Activated naive CD8-positive, alpha-beta T cell (primary cell): Measurements from ENCODE around the gene USP19.

ENCODE experiments used
- H3K27ac Mint-ChIP-seq: one replicate; pipeline ENCODE4 v1.8.0; 2021; ENCODE audit warnings: mixed read lengths
- H3K27me3 Mint-ChIP-seq: one replicate; pipeline ENCODE4 v1.8.0; 2021; ENCODE audit warnings: mixed read lengths
- H3K36me3 Mint-ChIP-seq: one replicate; pipeline ENCODE4 v1.8.0; 2021; ENCODE audit warnings: mixed read lengths
- H3K4me1 Mint-ChIP-seq: one replicate; pipeline ENCODE4 v1.8.0; 2021; ENCODE audit warnings: low read depth, mixed read lengths
- H3K4me3 Mint-ChIP-seq: one replicate; pipeline ENCODE4 v1.8.0; 2021; ENCODE audit warnings: mild to moderate bottlenecking, mixed read lengths
- H3K9me3 Mint-ChIP-seq: one replicate; pipeline ENCODE4 v1.8.0; 2021; ENCODE audit warnings: low read depth, mixed read lengths

The USP19 gene

DNA sequence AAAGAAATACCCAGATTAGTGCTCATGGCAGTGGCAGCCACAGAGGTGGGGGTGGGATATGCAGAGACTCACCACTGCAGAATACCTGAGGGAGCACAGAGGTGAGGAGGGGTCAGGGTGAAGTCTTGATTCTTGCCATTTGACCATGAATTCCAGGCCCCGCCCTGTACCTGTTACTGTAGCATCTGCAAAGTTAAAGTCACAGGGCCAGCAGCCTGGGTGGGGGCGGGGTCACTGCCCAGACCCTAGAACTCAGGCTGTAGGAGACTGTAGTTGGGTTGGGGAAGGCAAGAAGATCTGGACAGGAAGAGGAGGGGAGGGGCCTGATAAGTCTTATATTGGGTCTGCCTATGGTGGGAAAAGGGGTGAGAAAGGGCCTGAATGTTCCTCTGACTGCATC, 31.0 kb upstream of the USP19 start:
- no peak overlapping the region for H3K4me3 Mint-ChIP-seq
- no peaks in the 10 kb centered on the region for H3K4me1 Mint-ChIP-seq
- H3K27me3 Mint-ChIP-seq, result no peaks in the 10 kb centered on the region

DNA sequence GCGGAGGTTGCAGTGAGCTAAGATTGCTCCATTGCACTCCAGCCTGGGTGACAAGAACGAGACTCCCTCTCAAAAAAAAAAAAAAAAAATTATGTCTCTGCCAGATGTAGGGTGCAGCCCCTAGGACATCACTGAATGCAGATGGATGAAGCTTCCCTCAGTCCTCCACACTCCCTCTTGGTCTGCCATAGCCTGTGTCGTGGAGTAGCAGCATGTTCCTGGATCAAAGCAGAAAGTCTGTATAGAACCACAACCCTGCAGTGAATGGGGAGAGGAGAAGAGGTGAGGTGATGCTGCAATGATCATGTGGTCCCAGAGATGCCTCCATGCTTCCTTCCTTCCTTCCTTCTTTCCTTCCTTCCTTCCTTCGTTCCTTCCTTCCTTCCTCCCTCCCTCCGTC, 27.5 kb upstream of the USP19 start:
- H3K27me3 Mint-ChIP-seq, result no peaks in the 10 kb centered on the region
- no peak overlapping the region for H3K4me3 Mint-ChIP-seq
- no peaks in the 10 kb centered on the region for H3K36me3 Mint-ChIP-seq
- no peaks in the 10 kb centered on the region for H3K9me3 Mint-ChIP-seq
- H3K4me1 Mint-ChIP-seq, result no peaks in the 10 kb centered on the region
- H3K27ac Mint-ChIP-seq, result no peak overlapping the region

More for the DNA sequence above, 31.0 kb upstream of the USP19 start:
- Mint-ChIP-seq H3K27ac (no peak overlapping the region), H3K36me3 (no peaks in the 10 kb centered on the region), H3K9me3 (no peaks in the 10 kb centered on the region)

DNA sequence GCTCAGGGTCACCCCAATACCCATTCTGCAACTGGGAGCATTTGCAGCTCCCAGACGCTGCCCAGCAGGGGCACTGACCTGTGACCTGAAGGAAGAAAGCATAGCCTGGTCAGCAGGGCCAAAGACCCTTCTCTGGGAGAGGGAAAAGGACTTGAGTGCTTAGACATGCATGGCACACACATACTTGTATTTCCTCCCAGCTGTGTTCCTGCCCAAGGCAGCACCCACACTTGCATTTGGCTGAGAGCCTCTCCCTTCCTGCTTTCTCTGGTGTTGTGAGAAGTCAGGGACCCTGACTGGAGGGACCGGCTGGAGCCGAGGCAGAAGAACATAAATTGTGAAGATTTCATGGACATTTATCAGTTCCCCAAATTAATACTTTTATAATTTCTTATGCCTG, 19.5 kb upstream of the USP19 start:
- Mint-ChIP-seq H3K9me3 (no peaks in the 10 kb centered on the region), H3K36me3 (no peaks in the 10 kb centered on the region)

DNA sequence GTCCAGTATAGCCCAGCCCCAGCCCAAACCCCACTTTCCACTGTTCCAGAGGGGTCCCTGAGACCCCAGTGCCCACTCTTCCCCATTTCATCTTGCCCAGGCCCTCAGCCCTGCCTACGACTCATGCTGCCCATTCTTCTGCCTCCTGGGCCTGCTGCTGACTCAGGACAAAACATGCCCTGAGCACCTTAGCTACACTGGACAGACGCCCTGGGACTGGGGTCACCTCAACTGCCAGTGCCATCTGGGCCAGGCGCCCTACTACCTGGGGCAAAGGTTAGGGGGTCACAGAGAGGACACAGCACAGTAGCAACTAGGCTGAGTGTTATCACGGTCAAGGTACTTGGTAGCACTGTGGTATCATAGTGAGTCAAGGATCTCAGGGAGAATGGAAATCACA, 14.9 kb upstream of the USP19 start:
- no peak overlapping the region for H3K27ac Mint-ChIP-seq
- no peaks in the 10 kb centered on the region for H3K36me3 Mint-ChIP-seq

More for the DNA sequence above, 19.5 kb upstream of the USP19 start:
- no peak overlapping the region for H3K27ac Mint-ChIP-seq
- H3K27me3 Mint-ChIP-seq, result peaks cover 3% of the 10 kb centered on the region
- no peaks in the 10 kb centered on the region for H3K4me1 Mint-ChIP-seq
- no peak overlapping the region for H3K4me3 Mint-ChIP-seq

DNA sequence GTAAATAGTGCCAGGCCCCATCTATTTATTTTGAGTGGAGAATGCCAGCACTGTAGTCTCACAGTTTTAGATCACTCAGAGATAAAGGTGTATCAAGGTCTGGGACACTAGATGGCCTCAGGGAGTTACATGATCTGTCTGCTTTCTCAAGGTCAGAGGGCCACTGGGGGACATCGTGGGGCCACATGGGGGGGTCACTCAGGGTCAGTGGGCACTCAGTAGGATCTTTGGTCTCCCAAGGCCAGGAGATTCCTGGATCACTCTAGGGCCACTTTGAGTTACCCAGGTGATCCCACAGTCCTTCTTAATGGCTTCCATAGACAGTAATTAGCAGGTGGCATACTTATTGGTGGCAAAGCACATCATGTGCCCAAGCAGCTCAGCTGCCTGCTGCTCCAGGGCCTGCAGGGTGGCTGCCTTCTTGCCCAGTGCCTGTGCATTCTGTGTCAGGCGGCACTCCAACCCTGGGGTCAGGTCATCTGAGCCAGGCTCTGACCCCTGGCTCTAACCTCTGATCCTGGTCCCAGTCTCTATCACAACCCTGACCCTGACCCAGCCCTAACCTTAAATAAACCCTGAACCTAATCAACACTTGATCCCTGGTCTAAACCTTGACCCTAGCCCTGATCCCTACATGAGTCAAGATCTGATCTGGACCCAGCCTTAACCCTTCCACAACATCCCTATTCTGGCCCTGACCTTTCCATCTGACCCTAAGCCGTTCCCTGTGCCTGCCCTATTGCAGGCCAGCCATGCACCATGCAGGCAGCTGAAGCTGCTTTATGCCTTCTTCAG, 14.0 kb upstream of the USP19 start:
- Mint-ChIP-seq H3K36me3 (no peaks in the 10 kb centered on the region), H3K27ac (no peak overlapping the region), H3K9me3 (no peaks in the 10 kb centered on the region), H3K27me3 (peaks cover 12% of the 10 kb centered on the region), H3K4me1 (peaks cover 2% of the 10 kb centered on the region), H3K4me3 (no peak overlapping the region)

More for the DNA sequence above, 14.9 kb upstream of the USP19 start:
- Mint-ChIP-seq H3K4me3 (no peak overlapping the region), H3K4me1 (peaks cover 2% of the 10 kb centered on the region), H3K27me3 (peaks cover 12% of the 10 kb centered on the region), H3K9me3 (no peaks in the 10 kb centered on the region)

DNA sequence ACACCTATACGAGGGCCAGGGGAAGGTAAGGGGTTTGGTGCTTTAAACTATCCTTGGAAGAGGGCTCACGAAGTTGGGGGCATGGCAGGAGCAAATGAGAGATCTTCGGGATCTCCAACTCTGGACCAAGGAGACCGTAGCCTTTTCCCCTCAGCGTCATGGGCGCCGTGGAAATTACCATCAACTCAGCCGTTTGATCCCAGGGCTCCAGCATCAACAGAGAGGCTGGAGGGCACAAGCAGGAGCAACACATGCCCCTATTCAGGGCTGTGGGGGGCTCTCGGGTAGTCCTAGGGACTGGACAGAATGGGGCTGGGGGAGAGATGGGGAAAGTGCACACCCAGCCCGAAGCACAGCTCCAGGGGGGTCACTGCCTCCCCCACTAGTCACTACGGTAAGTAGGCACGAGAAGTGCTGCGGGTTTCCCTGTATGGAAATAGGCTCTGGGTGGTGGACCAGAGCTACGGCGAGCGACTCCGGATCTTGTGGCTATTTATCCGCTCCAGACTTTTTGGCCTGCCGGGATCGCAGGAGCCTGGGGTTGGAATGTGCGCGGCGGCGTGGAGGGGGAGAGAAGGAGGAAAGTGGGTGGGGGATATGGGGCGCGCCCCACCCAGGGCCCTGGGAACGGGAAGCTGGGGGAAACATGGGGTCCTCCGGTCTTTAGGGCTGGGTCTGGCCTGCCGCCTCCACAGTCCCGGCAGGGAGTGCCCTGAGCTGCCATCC, 12.8 kb upstream of the USP19 start:
- Mint-ChIP-seq H3K9me3 (no peaks in the 10 kb centered on the region), H3K36me3 (no peaks in the 10 kb centered on the region), H3K4me3 (peak overlapping the region; percentile 13), H3K4me1 (peaks cover 2% of the 10 kb centered on the region), H3K27me3 (peaks cover 12% of the 10 kb centered on the region), H3K27ac (no peak overlapping the region)

DNA sequence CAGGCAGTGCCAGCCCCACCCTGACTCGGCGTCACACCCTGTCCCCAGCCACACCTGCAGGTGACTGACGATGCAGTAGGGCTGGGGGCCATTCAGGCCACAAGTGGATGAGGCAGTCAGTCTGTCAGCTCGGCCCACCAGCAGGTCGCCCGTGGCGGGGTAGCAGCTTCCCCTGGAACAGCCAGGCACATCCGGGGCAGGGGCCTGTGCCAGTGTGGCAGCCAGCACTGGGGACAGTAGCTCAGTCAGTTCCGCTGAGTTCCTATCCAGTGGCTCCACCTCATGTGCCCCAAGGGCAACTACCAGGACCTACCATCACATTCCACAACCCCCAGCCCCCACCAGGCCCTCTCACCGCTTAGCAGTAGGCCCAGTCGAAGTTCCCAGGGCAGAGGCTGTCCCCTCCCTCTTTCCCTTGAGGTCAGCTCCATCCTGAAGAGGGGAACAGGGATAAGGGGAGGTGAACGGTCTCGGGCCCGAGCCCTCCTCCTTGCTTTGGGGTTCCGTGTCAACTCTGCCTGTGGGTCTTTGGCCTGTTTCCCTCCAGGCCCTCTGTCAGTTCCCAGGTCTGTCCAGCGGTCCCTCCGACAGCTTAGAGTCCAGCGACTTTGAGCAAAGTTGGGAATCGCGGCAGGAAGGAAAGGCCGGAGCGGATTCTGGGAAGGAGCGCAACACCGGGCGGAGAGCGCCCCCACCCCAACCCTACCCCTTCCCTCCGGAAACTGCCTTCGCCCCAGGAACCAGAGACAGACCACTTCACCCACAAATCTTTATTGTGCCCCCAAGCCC, 12.0 kb upstream of the USP19 start, which contains the start of gene LAMB2:
Gene LAMB2, minus strand, starts transcription at position 614 of the 789 bp plus-strand sequence. Its CDS starts 183 bp downstream, at position 431.
- Mint-ChIP-seq H3K36me3 (no peaks in the 10 kb centered on the region), H3K27ac (no peak within 1 kb of the TSS), H3K9me3 (no peaks in the 10 kb centered on the region), H3K4me3 (peak within 1 kb of the TSS; percentile 13), H3K4me1 (peaks cover 2% of the 10 kb centered on the region), H3K27me3 (peaks cover 11% of the 10 kb centered on the region)

DNA sequence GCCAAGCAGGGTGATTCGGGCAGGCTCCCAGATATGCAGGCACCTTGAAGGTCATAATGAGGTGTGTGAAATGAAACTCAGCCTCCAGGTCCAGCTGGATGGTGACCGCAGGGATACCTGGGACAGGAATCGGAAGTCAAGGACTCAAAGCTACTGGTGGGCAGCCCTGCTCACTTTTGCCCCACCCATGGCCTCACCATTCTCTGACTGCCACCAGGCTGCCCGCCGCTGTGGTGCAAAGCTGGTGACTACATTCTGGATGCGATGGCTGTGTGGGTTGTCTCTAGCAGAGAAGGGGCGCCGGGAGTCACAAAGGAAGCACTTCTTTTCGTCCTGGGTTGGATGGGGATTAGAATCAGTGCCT, 11.4 kb upstream of the USP19 start:
- Mint-ChIP-seq H3K4me3 (no peak overlapping the region), H3K4me1 (peaks cover 2% of the 10 kb centered on the region), H3K27ac (no peak overlapping the region), H3K9me3 (no peaks in the 10 kb centered on the region), H3K36me3 (no peaks in the 10 kb centered on the region), H3K27me3 (peaks cover 10% of the 10 kb centered on the region)

DNA sequence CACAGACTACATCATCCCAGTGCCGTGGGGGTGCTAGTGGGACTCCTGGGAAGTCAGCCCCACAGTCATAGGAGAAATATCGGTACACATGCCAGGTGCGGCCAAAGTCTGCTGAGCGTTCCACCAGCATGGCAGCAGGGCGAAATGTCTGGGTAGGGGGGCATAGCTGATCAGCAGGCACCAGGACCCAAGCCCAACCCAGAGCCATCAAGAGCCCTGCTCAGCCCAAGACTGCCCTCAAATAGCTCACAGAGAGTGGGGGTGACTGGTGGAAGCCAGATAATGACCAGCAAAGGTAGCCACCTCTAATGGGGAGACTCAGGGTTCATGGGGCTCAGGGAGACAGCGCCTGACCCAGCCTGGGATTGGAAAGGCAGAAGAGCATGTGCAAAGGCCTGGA, 11.0 kb upstream of the USP19 start:
- no peaks in the 10 kb centered on the region for H3K36me3 Mint-ChIP-seq
- no peaks in the 10 kb centered on the region for H3K9me3 Mint-ChIP-seq
- H3K4me1 Mint-ChIP-seq, result peaks cover 2% of the 10 kb centered on the region
- H3K27me3 Mint-ChIP-seq, result peaks cover 10% of the 10 kb centered on the region
- H3K27ac Mint-ChIP-seq, result no peak overlapping the region
- H3K4me3 Mint-ChIP-seq, result no peak overlapping the region

DNA sequence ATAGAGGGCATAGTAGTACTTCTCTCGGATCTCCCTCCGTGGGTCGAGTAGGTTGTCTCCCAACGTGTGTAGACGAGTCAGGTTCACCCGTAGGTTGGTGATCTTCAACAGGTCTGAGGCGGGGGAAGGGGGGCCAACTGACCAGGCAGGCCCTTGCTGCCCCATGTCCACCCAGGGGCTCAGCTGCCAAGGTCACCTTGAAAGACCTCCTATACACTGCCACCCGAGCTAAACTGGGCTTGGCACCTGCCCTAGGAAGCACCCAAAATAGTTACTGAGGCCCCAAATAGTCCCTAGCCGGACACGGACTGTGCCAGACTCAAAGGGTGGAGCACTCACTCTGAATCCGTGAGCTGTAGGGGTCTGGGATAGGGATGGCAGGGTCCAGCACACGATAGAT, 10.4 kb upstream of the USP19 start:
- H3K27ac Mint-ChIP-seq, result no peak overlapping the region
- no peak overlapping the region for H3K4me3 Mint-ChIP-seq
- peaks cover 2% of the 10 kb centered on the region for H3K4me1 Mint-ChIP-seq
- no peaks in the 10 kb centered on the region for H3K9me3 Mint-ChIP-seq
- H3K27me3 Mint-ChIP-seq, result peaks cover 10% of the 10 kb centered on the region
- no peaks in the 10 kb centered on the region for H3K36me3 Mint-ChIP-seq

DNA sequence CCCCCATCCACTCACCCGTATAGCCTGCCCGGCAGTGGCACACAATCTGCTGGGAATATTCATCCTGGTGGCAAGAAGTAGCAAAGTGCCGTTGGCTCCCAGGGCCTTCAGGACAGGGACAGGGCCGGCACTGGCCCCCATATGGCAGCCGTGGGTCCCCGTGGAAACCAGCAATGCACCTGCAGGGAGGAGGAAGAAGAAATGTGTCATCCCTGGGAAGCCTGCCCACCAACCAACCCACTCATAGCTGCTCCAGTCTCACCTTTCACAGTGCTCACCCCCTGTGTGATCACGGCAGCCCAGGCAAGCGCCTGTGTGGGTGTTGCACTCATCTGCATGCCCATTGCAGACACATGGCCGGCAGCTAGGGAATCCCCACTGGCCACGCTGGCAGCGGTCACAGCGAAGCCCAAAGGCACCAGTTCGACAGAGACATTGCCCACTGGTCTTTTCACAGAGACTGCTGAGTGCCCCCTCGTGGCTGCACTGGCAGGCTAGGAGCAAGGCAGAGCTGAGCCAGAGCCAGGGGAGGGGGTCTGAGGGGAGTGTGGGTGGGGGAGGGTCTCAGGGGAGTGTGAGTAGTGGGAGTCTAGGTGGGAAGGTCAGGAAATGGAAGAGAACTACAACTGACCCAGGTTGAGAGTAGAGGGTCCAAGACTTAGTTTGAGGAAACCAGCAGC, 4.5 kb upstream of the USP19 start:
- Mint-ChIP-seq H3K27ac (no peak overlapping the region), H3K4me3 (no peak overlapping the region), H3K4me1 (peaks cover 2% of the 10 kb centered on the region), H3K36me3 (no peaks in the 10 kb centered on the region), H3K27me3 (no peaks in the 10 kb centered on the region), H3K9me3 (no peaks in the 10 kb centered on the region)

DNA sequence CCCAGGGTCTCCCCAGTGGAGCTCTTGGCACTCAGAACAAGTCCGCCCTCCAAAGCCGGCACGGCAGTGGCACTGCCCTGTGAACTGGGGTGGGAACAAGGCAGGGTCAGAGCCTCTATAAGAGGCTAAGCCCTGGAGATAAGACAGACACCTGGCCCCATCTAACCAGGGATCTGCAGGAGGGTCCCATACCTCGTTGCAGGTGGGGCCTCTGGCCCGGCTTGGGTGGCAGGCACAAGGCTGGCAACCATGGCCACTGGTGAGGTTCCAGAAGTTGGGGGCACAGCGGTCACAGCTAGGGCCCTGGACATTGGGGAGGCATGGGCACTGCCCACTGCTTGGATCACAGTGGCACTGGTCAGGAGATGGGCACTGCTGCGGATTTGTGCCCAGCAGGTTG, 3.6 kb upstream of the USP19 start:
- Mint-ChIP-seq H3K4me3 (no peak overlapping the region), H3K4me1 (peaks cover 8% of the 10 kb centered on the region), H3K36me3 (no peaks in the 10 kb centered on the region), H3K27me3 (no peaks in the 10 kb centered on the region), H3K27ac (no peak overlapping the region), H3K9me3 (no peaks in the 10 kb centered on the region)

DNA sequence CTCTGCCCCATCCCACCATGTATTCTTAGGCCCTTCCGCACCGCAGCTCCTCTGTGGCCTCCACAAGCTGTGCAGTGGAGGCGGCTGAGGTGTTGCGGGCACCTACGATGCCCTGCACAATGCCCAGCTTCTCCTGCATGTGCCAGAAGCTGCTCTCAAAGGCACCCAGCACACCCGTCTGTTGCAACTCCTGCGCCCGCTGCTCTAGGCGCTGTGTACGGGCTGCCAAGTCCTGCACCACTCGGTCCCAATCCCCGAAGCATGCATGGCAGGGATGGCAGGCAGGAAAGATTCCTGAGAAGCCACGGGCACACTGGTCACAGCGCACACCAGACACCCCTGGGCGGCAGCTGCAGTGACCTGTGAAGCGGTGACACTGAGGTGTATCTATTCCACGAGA, 3.1 kb upstream of the USP19 start:
- Mint-ChIP-seq H3K9me3 (no peaks in the 10 kb centered on the region), H3K36me3 (no peaks in the 10 kb centered on the region), H3K4me1 (peaks cover 11% of the 10 kb centered on the region), H3K4me3 (no peak overlapping the region), H3K27ac (no peak overlapping the region), H3K27me3 (no peaks in the 10 kb centered on the region)

DNA sequence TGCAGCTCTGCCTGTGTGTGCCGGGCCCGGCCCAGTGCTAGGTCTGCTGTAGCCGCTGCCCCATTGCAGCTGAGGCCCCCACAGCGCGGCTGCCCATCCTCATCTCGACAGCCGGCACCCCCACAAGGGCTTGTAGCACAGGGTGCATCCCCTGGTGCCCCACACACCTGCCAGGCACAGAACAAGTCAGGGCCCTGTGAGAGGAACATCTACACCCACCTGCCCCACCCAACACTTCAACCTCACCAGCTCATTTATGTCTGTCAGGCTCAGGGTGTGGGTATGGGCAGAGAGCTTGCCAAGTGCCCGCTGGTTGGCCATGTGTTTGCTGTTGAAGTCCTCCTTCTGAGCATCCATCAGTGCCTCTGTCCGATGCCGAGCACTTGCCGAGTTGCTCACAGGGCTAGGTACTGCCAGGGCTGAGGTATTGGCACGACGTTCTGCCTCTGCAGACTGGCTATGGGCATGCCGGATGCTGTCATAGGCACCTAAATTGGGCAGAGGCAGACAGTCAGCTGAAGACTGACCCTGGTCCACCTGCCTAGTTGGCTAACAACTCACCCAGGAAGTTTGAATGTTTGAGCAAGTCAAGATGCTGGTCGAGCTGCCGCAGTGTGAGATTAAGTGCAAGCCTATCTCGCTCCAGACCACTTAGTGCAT, 2.4 kb upstream of the USP19 start:
- no peak overlapping the region for H3K4me3 Mint-ChIP-seq

More for the DNA sequence above, 2.4 kb upstream of the USP19 start:
- H3K4me1 Mint-ChIP-seq, result peaks cover 12% of the 10 kb centered on the region
- no peaks in the 10 kb centered on the region for H3K27me3 Mint-ChIP-seq
- H3K36me3 Mint-ChIP-seq, result no peaks in the 10 kb centered on the region
- no peaks in the 10 kb centered on the region for H3K9me3 Mint-ChIP-seq
- H3K27ac Mint-ChIP-seq, result no peak overlapping the region
